ENCODE data around the gene CFAP91. TPM values are rescaled to one million over a fixed set of nuclear protein-coding genes. Genes with fewer than 3 reads are reported as not detected.

Gene CFAP91
- total RNA-seq (ENCODE audit: low replicate concordance): 11.9 and 19.9 TPM in 2 replicates

GRCh38 chr3:119702530-119703527, at the start of gene CFAP91:
TSS of gene CFAP91 (plus strand) at chr3:119703022. CDS start at chr3:119703099, 77 bp downstream.
- H3K27ac Mint-ChIP-seq: no peak within 1 kb of the TSS
- no peaks in the 10 kb centered on the region for H3K36me3 Mint-ChIP-seq
- H3K27me3 Mint-ChIP-seq (ENCODE audit: insufficient read depth, low read depth): no peaks in the 10 kb centered on the region
- H3K4me1 ChIP-seq: peaks cover 21% of the 10 kb centered on the region
- no peaks in the 10 kb centered on the region for H3K36me3 ChIP-seq
- no peak within 1 kb of the TSS for H3K27ac ChIP-seq
- H3K4me3 Mint-ChIP-seq: peak within 1 kb of the TSS; percentile 83
- H3K9ac ChIP-seq: no peak within 1 kb of the TSS
- H3K9me3 Mint-ChIP-seq: peaks cover 5% of the 10 kb centered on the region
- H3F3A ChIP-seq (ENCODE audit: low read depth): peaks cover 5% of the 10 kb centered on the region
- TF ChIP-seq EZH2phosphoT487 (IDR thresholded peaks at IDR 0.05) (no peak), EZH2 (IDR thresholded peaks at IDR 0.05) (no peak), CTCF (IDR thresholded peaks at IDR 0.05) (no peak)
- H3K9me3 ChIP-seq (ENCODE audit: low read depth): no peaks in the 10 kb centered on the region
- peak within 1 kb of the TSS; percentile 73 for H3K4me2 ChIP-seq
- peak; percentile 98 for DNase-seq (ENCODE audit: low spot score)
- H3K4me3 ChIP-seq: peak within 1 kb of the TSS; percentile 55
- H4K20me1 ChIP-seq (ENCODE audit: low read depth): no peaks in the 10 kb centered on the region
- no peaks in the 10 kb centered on the region for H3K79me2 ChIP-seq (ENCODE audit: low read depth)
- H3K27me3 ChIP-seq: peaks cover 9% of the 10 kb centered on the region
- H2AFZ ChIP-seq (replicated peaks): peak within 1 kb of the TSS; percentile 90
- peaks cover 21% of the 10 kb centered on the region for H3K4me1 Mint-ChIP-seq

GRCh38 chr3:119653876-119654275, 48.9 kb upstream of the CFAP91 start:
- H4K20me1 ChIP-seq (ENCODE audit: low read depth): no peaks in the 10 kb centered on the region
- H3K4me1 ChIP-seq: no peaks in the 10 kb centered on the region
- no peak for TF ChIP-seq EZH2phosphoT487 (IDR thresholded peaks at IDR 0.05)
- no peak for TF ChIP-seq EZH2 (IDR thresholded peaks at IDR 0.05)
- TF ChIP-seq CTCF (IDR thresholded peaks at IDR 0.05): no peak
- H3K27me3 ChIP-seq: no peaks in the 10 kb centered on the region
- Mint-ChIP-seq H3K9me3 (no peaks in the 10 kb centered on the region), H3K27me3 (ENCODE audit: insufficient read depth, low read depth) (no peaks in the 10 kb centered on the region), H3K4me1 (no peaks in the 10 kb centered on the region), H3K36me3 (peaks cover 2% of the 10 kb centered on the region), H3K27ac (peak overlapping the region; percentile 79), H3K4me3 (no peak overlapping the region)
- H2AFZ ChIP-seq (replicated peaks): no peak overlapping the region
- no peaks in the 10 kb centered on the region for H3K36me3 ChIP-seq
- H3K27ac ChIP-seq: no peak overlapping the region
- H3K4me2 ChIP-seq: no peak overlapping the region
- H3K79me2 ChIP-seq (ENCODE audit: low read depth): no peaks in the 10 kb centered on the region
- no peaks in the 10 kb centered on the region for H3K9me3 ChIP-seq (ENCODE audit: low read depth)
- no peaks in the 10 kb centered on the region for H3F3A ChIP-seq (ENCODE audit: low read depth)
- DNase-seq (ENCODE audit: low spot score): no peak
- no peak overlapping the region for H3K9ac ChIP-seq
- H3K4me3 ChIP-seq: no peak overlapping the region

GRCh38 chr3:119657887-119658702, 44.7 kb upstream of the CFAP91 start:
- Histone ChIP-seq H3F3A (ENCODE audit: low read depth) (no peaks in the 10 kb centered on the region), H3K4me3 (no peak overlapping the region), H3K27me3 (no peaks in the 10 kb centered on the region), H3K36me3 (no peaks in the 10 kb centered on the region), H3K27ac (no peak overlapping the region), H4K20me1 (ENCODE audit: low read depth) (no peaks in the 10 kb centered on the region), H3K4me2 (no peak overlapping the region), H2AFZ (replicated peaks) (no peak overlapping the region), H3K4me1 (no peaks in the 10 kb centered on the region), H3K9me3 (ENCODE audit: low read depth) (no peaks in the 10 kb centered on the region), H3K79me2 (ENCODE audit: low read depth) (no peaks in the 10 kb centered on the region), H3K9ac (no peak overlapping the region)
- Mint-ChIP-seq H3K4me1 (no peaks in the 10 kb centered on the region), H3K27me3 (ENCODE audit: insufficient read depth, low read depth) (no peaks in the 10 kb centered on the region), H3K9me3 (no peaks in the 10 kb centered on the region), H3K36me3 (peaks cover 2% of the 10 kb centered on the region), H3K27ac (no peak overlapping the region), H3K4me3 (no peak overlapping the region)
- no peak for DNase-seq (ENCODE audit: low spot score)
- TF ChIP-seq CTCF (IDR thresholded peaks at IDR 0.05): no peak
- TF ChIP-seq EZH2phosphoT487 (IDR thresholded peaks at IDR 0.05): no peak
- no peak for TF ChIP-seq EZH2 (IDR thresholded peaks at IDR 0.05)

All from neural progenitor cell (in vitro differentiated cells).